ENCODE measurements around the gene ST3GAL3.

- TF ChIP-seq CTCF (conservative IDR thresholded peaks at IDR 0.05; ENCODE audit: low read depth, low read length) (no peak), EZH2 (IDR thresholded peaks at IDR 0.05; ENCODE audit: borderline replicate concordance, low read depth, low read length, poor library complexity, severe bottlenecking) (no peak)
Measured at GRCh38 chr1:43766818-43767525, 59.6 kb downstream of the ST3GAL3 start.

Data from A673 (cell line).